Loucy (cell line): ENCODE results near the gene HBEGF.

Experiments used
- H2AFZ ChIP-seq: fragments of 200-600 bp; sonication (generic); 2 replicates; pipeline ENCODE4 v1.6.0; 2016; ENCODE audit warnings: antibody characterized with exemption, mild to moderate bottlenecking, low read length, moderate library complexity
- H3F3A ChIP-seq: fragments of 200-600 bp; 2 replicates; pipeline ENCODE4 v1.6.0; 2016; ENCODE audit warnings: antibody characterized with exemption, low read depth, mild to moderate bottlenecking
- H3K27me3 ChIP-seq: fragments of 200-600 bp; sonication (generic); 2 replicates; pipeline ENCODE4 v1.6.1; 2014; ENCODE audit warnings: low read length, mild to moderate bottlenecking; ENCODE audit not compliant: insufficient read depth, poor library complexity, severe bottlenecking
- H3K36me3 ChIP-seq: fragments of 200-600 bp; sonication (generic); 2 replicates; pipeline ENCODE4 v1.6.1; 2016; ENCODE audit warnings: low read length; ENCODE audit not compliant: insufficient read depth
- H3K4me1 ChIP-seq: fragments of 200-600 bp; sonication (generic); 2 replicates; pipeline ENCODE4 v1.5.1; 2014; ENCODE audit warnings: low read length, mild to moderate bottlenecking; ENCODE audit not compliant: insufficient read depth, poor library complexity, severe bottlenecking
- H3K4me2 ChIP-seq: fragments of 200-600 bp; sonication (generic); 2 replicates; pipeline ENCODE4 v1.6.0; 2014; ENCODE audit warnings: antibody characterized with exemption, low read length, low read depth, mild to moderate bottlenecking; ENCODE audit not compliant: poor library complexity, severe bottlenecking
- H3K4me3 ChIP-seq: fragments of 200-600 bp; sonication (generic); 2 replicates; pipeline ENCODE4 v1.5.1; 2014; ENCODE audit warnings: low read length, mild to moderate bottlenecking, mixed read lengths; ENCODE audit not compliant: poor library complexity, severe bottlenecking
- H3K79me2 ChIP-seq: fragments of 200-600 bp; sonication (generic); 2 replicates; pipeline ENCODE4 v1.6.1; 2014; ENCODE audit warnings: low read length; ENCODE audit not compliant: insufficient read depth
- H3K9ac ChIP-seq: fragments of 200-600 bp; sonication (generic); 2 replicates; pipeline ENCODE4 v1.6.0; 2014; ENCODE audit warnings: mild to moderate bottlenecking, low read depth, low read length, moderate library complexity; ENCODE audit not compliant: poor library complexity, severe bottlenecking
- H3K9me2 ChIP-seq: fragments of 200-600 bp; sonication (generic); replicated peaks from 2 replicates; pipeline ENCODE4 v1.6.1; 2016; ENCODE audit warnings: low read depth, low read length, mixed read lengths
- H3K9me3 ChIP-seq: fragments of 200-600 bp; sonication (generic); 2 replicates; pipeline ENCODE4 v1.6.1; 2014; ENCODE audit warnings: mild to moderate bottlenecking, antibody characterized with exemption, low read length, low read depth; ENCODE audit not compliant: insufficient read depth
- H4K20me1 ChIP-seq: fragments of 200-600 bp; sonication (generic); 2 replicates; pipeline ENCODE4 v1.6.0; 2014; ENCODE audit warnings: antibody characterized with exemption, low read length, mild to moderate bottlenecking; ENCODE audit not compliant: insufficient read depth, poor library complexity, severe bottlenecking
- EZH2phosphoT487 ChIP-seq: fragments of 200-600 bp; IDR thresholded peaks from 2 replicates; pipeline ENCODE4 v1.6.1; 2018; ENCODE audit warnings: antibody characterized with exemption, mild to moderate bottlenecking, moderate library complexity, borderline replicate concordance
- TF ChIP-seq, protein P1 (sequence below): fragments of 200-600 bp; sonication (generic); conservative IDR thresholded peaks from 2 replicates; pipeline ENCODE4 v1.5.1; 2014; ENCODE audit warnings: mild to moderate bottlenecking, antibody characterized with exemption, low read length

The HBEGF gene

DNA sequence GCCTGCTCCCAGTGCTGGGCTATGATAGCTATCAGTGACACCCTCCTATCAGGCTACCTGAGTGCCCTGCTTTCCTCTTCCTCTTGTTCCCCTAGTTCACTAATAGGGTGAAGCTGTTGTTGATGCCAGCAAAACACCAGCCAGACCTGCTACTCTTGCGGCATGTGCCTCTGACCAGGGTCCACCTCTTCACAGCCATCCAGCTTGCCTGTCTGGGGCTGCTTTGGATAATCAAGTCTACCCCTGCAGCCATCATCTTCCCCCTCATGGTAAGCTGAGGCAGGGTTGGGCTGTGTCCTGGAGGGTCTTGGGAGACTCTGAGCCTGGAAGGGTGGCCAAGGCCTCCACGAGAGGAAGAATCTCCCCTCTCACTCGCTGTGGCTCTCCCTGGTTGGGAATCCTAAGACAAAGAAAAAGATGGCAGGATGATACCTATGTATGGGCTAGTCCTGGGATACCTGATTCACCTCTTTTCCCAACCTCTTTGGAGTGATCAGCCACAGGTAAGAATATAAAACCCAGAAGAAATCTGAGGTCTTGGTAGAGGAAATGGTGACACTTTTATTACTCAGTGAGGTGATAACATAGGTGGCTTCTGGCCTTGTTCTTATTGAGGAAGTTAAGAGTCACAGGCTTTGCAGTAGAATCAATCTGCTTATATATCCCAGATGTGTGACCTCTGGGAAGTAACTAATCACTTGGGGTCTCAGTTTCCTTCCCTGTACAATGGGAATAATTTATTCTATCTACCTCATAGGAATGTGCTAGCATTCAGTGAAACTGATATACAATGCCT, 25.2 kb upstream of the HBEGF start:
- Histone ChIP-seq H3K4me3 (no peak overlapping the region), H3K9me2 (no peaks in the 10 kb centered on the region), H4K20me1 (no peaks in the 10 kb centered on the region), H2AFZ (no peak overlapping the region), H3K79me2 (no peaks in the 10 kb centered on the region), H3K9ac (no peak overlapping the region), H3K4me2 (no peak overlapping the region), H3K36me3 (no peaks in the 10 kb centered on the region), H3F3A (no peaks in the 10 kb centered on the region), H3K4me1 (no peaks in the 10 kb centered on the region), H3K27me3 (no peaks in the 10 kb centered on the region), H3K9me3 (no peaks in the 10 kb centered on the region)
- TF ChIP-seq, protein P1, sequence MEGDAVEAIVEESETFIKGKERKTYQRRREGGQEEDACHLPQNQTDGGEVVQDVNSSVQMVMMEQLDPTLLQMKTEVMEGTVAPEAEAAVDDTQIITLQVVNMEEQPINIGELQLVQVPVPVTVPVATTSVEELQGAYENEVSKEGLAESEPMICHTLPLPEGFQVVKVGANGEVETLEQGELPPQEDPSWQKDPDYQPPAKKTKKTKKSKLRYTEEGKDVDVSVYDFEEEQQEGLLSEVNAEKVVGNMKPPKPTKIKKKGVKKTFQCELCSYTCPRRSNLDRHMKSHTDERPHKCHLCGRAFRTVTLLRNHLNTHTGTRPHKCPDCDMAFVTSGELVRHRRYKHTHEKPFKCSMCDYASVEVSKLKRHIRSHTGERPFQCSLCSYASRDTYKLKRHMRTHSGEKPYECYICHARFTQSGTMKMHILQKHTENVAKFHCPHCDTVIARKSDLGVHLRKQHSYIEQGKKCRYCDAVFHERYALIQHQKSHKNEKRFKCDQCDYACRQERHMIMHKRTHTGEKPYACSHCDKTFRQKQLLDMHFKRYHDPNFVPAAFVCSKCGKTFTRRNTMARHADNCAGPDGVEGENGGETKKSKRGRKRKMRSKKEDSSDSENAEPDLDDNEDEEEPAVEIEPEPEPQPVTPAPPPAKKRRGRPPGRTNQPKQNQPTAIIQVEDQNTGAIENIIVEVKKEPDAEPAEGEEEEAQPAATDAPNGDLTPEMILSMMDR, result no peak
- TF ChIP-seq EZH2phosphoT487, result no peak

DNA sequence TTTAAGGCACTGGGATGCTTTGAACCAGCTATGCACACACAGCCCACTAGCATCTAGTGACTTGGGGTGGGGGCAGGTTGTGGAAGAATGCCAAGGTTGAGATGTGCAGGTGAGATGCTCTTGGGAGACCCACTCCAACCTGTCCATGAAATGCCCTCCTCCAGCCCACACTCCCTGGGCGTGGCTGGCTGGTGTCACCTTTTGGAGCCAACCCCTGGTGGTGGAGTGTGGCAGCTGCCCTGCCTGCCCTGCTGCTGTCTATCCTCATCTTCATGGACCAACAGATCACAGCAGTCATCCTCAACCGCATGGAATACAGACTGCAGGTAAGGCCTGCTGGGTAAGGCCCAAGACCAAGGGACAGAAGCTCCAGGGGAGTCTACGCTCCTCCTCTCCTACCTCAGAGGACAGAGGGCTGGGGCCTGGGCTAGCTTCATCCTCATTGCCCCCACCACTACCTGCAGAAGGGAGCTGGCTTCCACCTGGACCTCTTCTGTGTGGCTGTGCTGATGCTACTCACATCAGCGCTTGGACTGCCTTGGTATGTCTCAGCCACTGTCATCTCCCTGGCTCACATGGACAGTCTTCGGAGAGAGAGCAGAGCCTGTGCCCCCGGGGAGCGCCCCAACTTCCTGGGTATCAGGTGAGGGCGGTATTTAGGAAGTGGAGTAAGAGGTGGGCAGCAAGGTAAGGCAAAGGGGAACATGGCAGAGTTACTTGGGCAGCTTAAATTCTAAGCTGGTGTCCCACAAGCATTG, 21.0 kb upstream of the HBEGF start:
- Histone ChIP-seq H3K4me1 (no peaks in the 10 kb centered on the region), H2AFZ (no peak overlapping the region), H4K20me1 (no peaks in the 10 kb centered on the region), H3K9ac (no peak overlapping the region), H3K36me3 (no peaks in the 10 kb centered on the region), H3K9me3 (no peaks in the 10 kb centered on the region), H3K79me2 (no peaks in the 10 kb centered on the region), H3K4me3 (no peak overlapping the region), H3F3A (no peaks in the 10 kb centered on the region), H3K4me2 (no peak overlapping the region), H3K9me2 (no peaks in the 10 kb centered on the region), H3K27me3 (no peaks in the 10 kb centered on the region)
- TF ChIP-seq, protein P1, result no peak; the same call in 1 of the 2 replicates
- no peak for TF ChIP-seq EZH2phosphoT487

DNA sequence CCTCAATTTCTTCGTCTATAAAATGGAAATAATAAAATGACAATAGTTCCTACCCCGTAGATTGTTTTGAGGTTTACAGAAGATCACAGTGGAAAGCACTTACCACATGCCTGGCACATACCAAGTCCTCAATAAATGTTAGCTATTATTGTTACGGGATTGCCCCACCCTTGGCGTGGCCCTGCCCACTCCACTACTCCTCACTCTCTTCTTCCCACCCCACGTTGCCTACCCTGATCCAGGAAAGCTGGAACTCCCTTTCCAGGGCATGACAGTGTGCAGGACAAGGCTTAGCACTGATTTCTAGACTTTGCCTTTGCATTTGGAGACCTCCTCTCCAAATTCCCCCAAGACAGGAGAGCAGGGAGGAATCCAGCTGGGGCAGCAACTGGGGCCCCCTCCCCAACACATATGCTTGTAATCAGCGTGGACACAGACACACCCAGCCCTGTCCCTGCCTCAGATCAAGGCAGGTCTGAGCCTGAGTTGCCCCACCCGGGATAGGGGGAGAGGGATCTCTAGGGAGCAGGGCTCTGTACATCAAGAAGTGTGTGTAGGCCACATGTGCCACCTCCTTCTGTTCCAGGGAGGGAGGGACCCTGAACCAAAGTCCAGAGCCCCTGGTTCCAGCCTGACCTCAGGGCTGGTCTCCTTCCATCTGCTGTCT, 20.3 kb upstream of the HBEGF start:
- TF ChIP-seq, protein P1, result no peak
- TF ChIP-seq EZH2phosphoT487, result no peak
- H2AFZ ChIP-seq, result no peak overlapping the region
- H3K36me3 ChIP-seq, result no peaks in the 10 kb centered on the region
- no peaks in the 10 kb centered on the region for H3K79me2 ChIP-seq
- no peak overlapping the region for H3K9ac ChIP-seq
- no peaks in the 10 kb centered on the region for H3K27me3 ChIP-seq
- no peaks in the 10 kb centered on the region for H3F3A ChIP-seq
- no peaks in the 10 kb centered on the region for H3K9me3 ChIP-seq
- H3K4me1 ChIP-seq, result no peaks in the 10 kb centered on the region
- H4K20me1 ChIP-seq, result no peaks in the 10 kb centered on the region
- H3K9me2 ChIP-seq, result no peaks in the 10 kb centered on the region
- no peak overlapping the region for H3K4me2 ChIP-seq
- H3K4me3 ChIP-seq, result no peak overlapping the region
